Caco-2 (cell line): ENCODE measurements around the gene CPLX1. TPM values are rescaled to one million over a fixed set of nuclear protein-coding genes. Genes with fewer than 3 reads are reported as not detected.
A peak's percentile ranks its signal among the peaks of the same experiment; 100 is the strongest.

Experiments
- BruUV-seq: library from RNA; stranded (reverse); fragments of 400-500 nt; replicated peaks from 2 replicates; lab custom pipeline; 2021; lab: Mats Ljungman, UMichigan
- CTCF ChIA-PET: fragments of 300-600 bp; sonication (Branson Sonifier 250); formaldehyde crosslinking; loops from one replicate; lab custom pipeline; 2022; ENCODE audit warnings: antibody characterized with exemption; lab: Charles Lee
- POLR2A ChIA-PET: fragments of 300-600 bp; sonication (Branson Sonifier 250); formaldehyde crosslinking; loops from one replicate; lab custom pipeline; 2022; ENCODE audit warnings: antibody characterized with exemption; lab: Charles Lee
- DNase-seq, 2 experiments: peaks; one replicate each; pipeline versions ENCODE4 v3.0.0 to v3.0.0-alpha.2; 2020 to 2022
- H3K27me3 ChIP-seq: replicated peaks from 2 replicates; pipeline ENCODE4 v1.6.0; 2011; ENCODE audit warnings: low read length; ENCODE audit not compliant: control insufficient read depth, insufficient read depth
- H3K36me3 ChIP-seq: 2 replicates; pipeline ENCODE4 v1.5.1; 2011; ENCODE audit warnings: low read length; ENCODE audit not compliant: control insufficient read depth, insufficient read depth
- H3K4me1 ChIP-seq: fragments of 250-450 bp; sonication (Bioruptor Pico); 2 replicates; pipeline ENCODE4 v1.5.1; 2020; ENCODE audit warnings: mild to moderate bottlenecking
- H3K4me3 ChIP-seq: 2 replicates; pipeline ENCODE4 v1.5.1; 2011; ENCODE audit warnings: low read depth, mild to moderate bottlenecking, control low read depth, low read length
- H3K9me3 ChIP-seq: fragments of 250-450 bp; sonication (Bioruptor Pico); 2 replicates; pipeline ENCODE4 v1.5.1; 2020; ENCODE audit warnings: mild to moderate bottlenecking, moderate library complexity
- H3K27ac Mint-ChIP-seq: one replicate; pipeline ENCODE4 v1.8.0; 2022; ENCODE audit warnings: mixed read lengths; ENCODE audit not compliant: unreplicated experiment
- H3K27me3 Mint-ChIP-seq: one replicate; pipeline ENCODE4 v1.8.0; 2022; ENCODE audit warnings: mixed read lengths; ENCODE audit not compliant: insufficient read depth, unreplicated experiment
- H3K36me3 Mint-ChIP-seq: one replicate; pipeline ENCODE4 v1.8.0; 2022; ENCODE audit warnings: mild to moderate bottlenecking, mixed read lengths; ENCODE audit not compliant: insufficient read depth, unreplicated experiment
- H3K4me1 Mint-ChIP-seq: one replicate; pipeline ENCODE4 v1.8.0; 2022; ENCODE audit warnings: low read depth, mixed read lengths; ENCODE audit not compliant: unreplicated experiment
- H3K4me3 Mint-ChIP-seq: one replicate; pipeline ENCODE4 v1.8.0; 2022; ENCODE audit warnings: mild to moderate bottlenecking, moderate library complexity, mixed read lengths; ENCODE audit not compliant: unreplicated experiment
- H3K9me3 Mint-ChIP-seq: one replicate; pipeline ENCODE4 v1.8.0; 2022; ENCODE audit warnings: mixed read lengths; ENCODE audit not compliant: unreplicated experiment
- CTCF ChIP-seq, 2 experiments: fragments of 200-600 bp in 1 of 2; IDR thresholded peaks; 1 replicate in 1 of 2; 2 replicates in 1 of 2; pipeline versions ENCODE4 v1.5.1 to v1.8.0; 2011 to 2022; ENCODE audit warnings: antibody characterized with exemption in 1 of 2, control low read depth in 1 of 2, inconsistent platforms in 1 of 2, low read depth in 1 of 2, low read length in 1 of 2, mild to moderate bottlenecking in 1 of 2, moderate library complexity in 1 of 2; ENCODE audit not compliant: insufficient read depth in 1 of 2, severe bottlenecking in 1 of 2, unreplicated experiment in 1 of 2
- intact Hi-C: fragments of 100-400 bp; cut with micrococcal nuclease; formaldehyde crosslinking; loops from one replicate; pipeline ENCODE4 v1.10.0; 2022; ENCODE audit not compliant: unreplicated experiment
- total RNA-seq: library from RNA; stranded (reverse); gene quantifications from 2 replicates; pipeline ENCODE4 v1.2.3, GENCODE V29; 2022

CPLX1 gene
- total RNA-seq, 1 experiment from 2014 or later = 20.9 TPM

DNA sequence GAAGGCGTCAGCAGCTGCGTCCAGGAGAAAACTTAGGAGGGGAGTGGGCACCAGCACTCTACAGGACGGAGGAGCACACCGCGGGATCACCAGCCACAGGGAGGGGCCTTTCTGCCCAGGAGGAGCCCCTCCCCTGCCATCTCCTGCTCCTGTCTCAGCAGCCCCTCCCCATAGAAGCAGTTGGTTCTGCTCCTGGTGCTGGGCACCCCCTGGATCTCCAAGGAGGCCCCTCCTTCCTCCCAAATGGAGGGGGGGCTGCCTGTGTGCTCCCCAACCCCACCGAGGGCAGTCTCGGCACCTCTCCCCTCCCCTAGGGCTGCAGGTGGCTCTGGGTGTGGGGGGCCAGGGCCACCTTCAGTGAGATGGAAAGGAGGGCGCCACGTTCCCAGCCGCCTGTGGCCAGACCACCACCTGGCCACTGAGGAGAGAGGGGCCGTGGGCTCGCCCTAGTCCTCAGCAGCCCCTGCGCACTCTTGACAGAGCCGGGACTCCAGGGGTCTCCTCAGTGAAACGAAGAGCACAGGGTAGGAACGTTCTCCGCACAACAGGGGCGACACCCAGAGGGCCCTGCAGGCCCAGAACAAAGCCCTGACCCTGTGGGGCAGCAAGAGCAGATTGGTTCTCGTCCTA, 37.8 kb downstream of the CPLX1 start:
- H3K27me3 Mint-ChIP-seq = no peaks in the 10 kb centered on the region
- no peak for DNase-seq
- H3K27ac Mint-ChIP-seq = no peak overlapping the region
- no peaks in the 10 kb centered on the region for H3K9me3 ChIP-seq
- BruUV-seq = no TSS peak
- CTCF ChIA-PET = no interaction called here
- peaks cover 25% of the 10 kb centered on the region for H3K4me1 Mint-ChIP-seq
- POLR2A ChIA-PET = no interaction called here
- intact Hi-C loops = no loop called here
- no peak for TF ChIP-seq CTCF (IDR thresholded peaks at IDR 0.05; ENCODE audit: insufficient read depth in 1 of 2, low read depth in 1 of 2, low read length in 1 of 2, severe bottlenecking in 1 of 2, unreplicated experiment in 1 of 2)
- H3K4me3 Mint-ChIP-seq = no peak overlapping the region
- H3K36me3 ChIP-seq = no peaks in the 10 kb centered on the region
- H3K27me3 ChIP-seq = no peaks in the 10 kb centered on the region
- H3K4me3 ChIP-seq = no peak overlapping the region
- H3K4me1 ChIP-seq = peaks cover 6% of the 10 kb centered on the region
- peaks cover 59% of the 10 kb centered on the region for H3K36me3 Mint-ChIP-seq
- H3K9me3 Mint-ChIP-seq = no peaks in the 10 kb centered on the region

GRCh38 chr4:787561-787981, 38.4 kb downstream of the CPLX1 start:
- Histone ChIP-seq H3K27me3 (no peaks in the 10 kb centered on the region), H3K4me3 (no peak overlapping the region), H3K4me1 (peaks cover 6% of the 10 kb centered on the region), H3K9me3 (no peaks in the 10 kb centered on the region), H3K36me3 (no peaks in the 10 kb centered on the region)
- ChIA-PET POLR2A (no interaction called here), CTCF (no interaction called here)
- H3K36me3 Mint-ChIP-seq = peaks cover 57% of the 10 kb centered on the region
- H3K27ac Mint-ChIP-seq = peak overlapping the region; percentile 48
- intact Hi-C loops = no loop called here
- H3K9me3 Mint-ChIP-seq = no peaks in the 10 kb centered on the region
- H3K4me3 Mint-ChIP-seq = no peak overlapping the region
- H3K4me1 Mint-ChIP-seq = peaks cover 30% of the 10 kb centered on the region
- no TSS peak for BruUV-seq
- H3K27me3 Mint-ChIP-seq = no peaks in the 10 kb centered on the region
- DNase-seq = no peak
- TF ChIP-seq CTCF (IDR thresholded peaks at IDR 0.05; ENCODE audit: insufficient read depth in 1 of 2, low read depth in 1 of 2, low read length in 1 of 2, severe bottlenecking in 1 of 2, unreplicated experiment in 1 of 2) = no peak

GRCh38 chr4:786861-787300, 39.0 kb downstream of the CPLX1 start:
- peaks cover 36% of the 10 kb centered on the region for H3K4me1 Mint-ChIP-seq
- TF ChIP-seq CTCF (IDR thresholded peaks at IDR 0.05; ENCODE audit: insufficient read depth in 1 of 2, low read depth in 1 of 2, low read length in 1 of 2, severe bottlenecking in 1 of 2, unreplicated experiment in 1 of 2) = no peak
- DNase-seq = no peak
- intact Hi-C loops = no loop called here
- no peak overlapping the region for H3K4me3 Mint-ChIP-seq
- peaks cover 61% of the 10 kb centered on the region for H3K36me3 Mint-ChIP-seq
- Histone ChIP-seq H3K27me3 (no peaks in the 10 kb centered on the region), H3K9me3 (no peaks in the 10 kb centered on the region), H3K4me3 (no peak overlapping the region), H3K4me1 (peaks cover 6% of the 10 kb centered on the region), H3K36me3 (no peaks in the 10 kb centered on the region)
- no TSS peak for BruUV-seq
- H3K9me3 Mint-ChIP-seq = no peaks in the 10 kb centered on the region
- ChIA-PET POLR2A (no interaction called here), CTCF (no interaction called here)
- no peaks in the 10 kb centered on the region for H3K27me3 Mint-ChIP-seq
- peak overlapping the region; percentile 48 for H3K27ac Mint-ChIP-seq
